ENCODE measurements around the gene NOC3L.

DNA sequence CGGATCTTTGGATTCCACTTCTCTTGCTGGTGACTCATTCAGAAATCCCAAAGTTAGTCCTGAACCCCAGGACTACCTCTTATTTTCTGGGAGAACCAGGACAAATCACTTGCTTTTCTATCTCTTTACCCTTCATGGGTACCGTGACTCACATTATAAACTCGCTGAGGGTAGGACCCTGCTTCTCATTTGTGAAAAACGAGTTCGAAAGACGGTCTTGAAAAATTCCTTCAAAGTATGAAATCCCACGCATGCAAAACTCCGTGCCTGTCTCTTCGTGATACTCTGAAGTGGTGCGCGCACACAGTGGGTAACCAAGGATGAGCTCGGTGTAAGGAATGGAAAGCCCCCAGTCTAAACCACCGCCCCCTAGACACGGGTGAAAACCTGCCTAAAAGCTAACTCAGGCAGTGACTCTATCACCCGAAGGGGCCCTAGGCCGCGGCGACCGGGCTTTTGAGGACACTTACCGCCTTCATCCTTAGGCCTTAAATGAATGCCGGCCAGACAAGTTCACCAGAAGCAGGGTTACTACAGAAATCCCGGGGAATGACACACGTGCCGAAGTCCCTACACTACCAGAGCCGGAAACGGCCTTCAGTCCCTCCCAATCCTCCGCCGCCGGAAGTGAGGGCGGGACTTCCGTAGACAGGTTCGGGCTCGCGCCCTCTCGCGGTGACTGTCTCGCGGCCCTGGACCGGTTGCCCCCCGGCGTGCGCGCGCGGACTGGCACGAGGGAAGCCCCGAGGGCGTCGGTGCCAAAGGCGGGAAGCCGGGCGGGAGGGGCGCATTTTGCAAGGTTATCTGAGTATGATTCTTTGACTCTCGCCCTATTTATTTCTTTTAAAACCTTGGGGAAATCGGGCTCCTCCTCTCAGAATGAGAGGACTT lies at the start of gene NOC3L:
- TF ChIP-seq POLR2A (IDR thresholded peaks at IDR 0.05) (no peak), EP300 (IDR thresholded peaks at IDR 0.05) (no peak)
- TF ChIP-seq, protein P1, sequence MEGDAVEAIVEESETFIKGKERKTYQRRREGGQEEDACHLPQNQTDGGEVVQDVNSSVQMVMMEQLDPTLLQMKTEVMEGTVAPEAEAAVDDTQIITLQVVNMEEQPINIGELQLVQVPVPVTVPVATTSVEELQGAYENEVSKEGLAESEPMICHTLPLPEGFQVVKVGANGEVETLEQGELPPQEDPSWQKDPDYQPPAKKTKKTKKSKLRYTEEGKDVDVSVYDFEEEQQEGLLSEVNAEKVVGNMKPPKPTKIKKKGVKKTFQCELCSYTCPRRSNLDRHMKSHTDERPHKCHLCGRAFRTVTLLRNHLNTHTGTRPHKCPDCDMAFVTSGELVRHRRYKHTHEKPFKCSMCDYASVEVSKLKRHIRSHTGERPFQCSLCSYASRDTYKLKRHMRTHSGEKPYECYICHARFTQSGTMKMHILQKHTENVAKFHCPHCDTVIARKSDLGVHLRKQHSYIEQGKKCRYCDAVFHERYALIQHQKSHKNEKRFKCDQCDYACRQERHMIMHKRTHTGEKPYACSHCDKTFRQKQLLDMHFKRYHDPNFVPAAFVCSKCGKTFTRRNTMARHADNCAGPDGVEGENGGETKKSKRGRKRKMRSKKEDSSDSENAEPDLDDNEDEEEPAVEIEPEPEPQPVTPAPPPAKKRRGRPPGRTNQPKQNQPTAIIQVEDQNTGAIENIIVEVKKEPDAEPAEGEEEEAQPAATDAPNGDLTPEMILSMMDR (IDR thresholded peaks at IDR 0.05), result peak in 5 of 7 experiments; percentile 76 to 93 (median 90)

All from stomach (tissue), 4 donors.